NOMO-1 treated with DMSO at 0.1 percent for 48 hours (cell line): ENCODE results near the gene HIGD2A.
A peak's percentile ranks its signal among the peaks of the same experiment; 100 is the strongest.

Experiments used
- DNase-seq: peaks from one replicate; lab custom pipeline; 2025; ENCODE audit not compliant: unreplicated experiment; lab: John Stamatoyannopoulos, UW

HIGD2A gene

GRCh38 chr5:176415240-176415951 is 26.8 kb downstream of the HIGD2A start:
- no peak for DNase-seq

GRCh38 chr5:176415952-176416924 is 27.7 kb downstream of the HIGD2A start, which contains the start of gene CLTB:
Gene CLTB (minus strand): TSS chr5:176416539. CDS start chr5:176416363, 176 bp downstream.
- peak; percentile 85 for DNase-seq

GRCh38 chr5:176416965-176417364 is 28.4 kb downstream of the HIGD2A start:
- DNase-seq, result no peak

- DNase-seq, result no peak
Measured at GRCh38 chr5:176418251-176418650, 29.7 kb downstream of the HIGD2A start.

- no peak for DNase-seq
Measured at GRCh38 chr5:176420086-176420485, 31.5 kb downstream of the HIGD2A start.

- no peak for DNase-seq
Measured at GRCh38 chr5:176420972-176421544, 32.5 kb downstream of the HIGD2A start.

- no peak for DNase-seq
Measured at GRCh38 chr5:176424181-176424580, 35.6 kb downstream of the HIGD2A start.

- no peak for DNase-seq
Measured at GRCh38 chr5:176425138-176425537, 36.6 kb downstream of the HIGD2A start.

- no peak for DNase-seq
Measured at GRCh38 chr5:176425791-176426190, 37.2 kb downstream of the HIGD2A start.

GRCh38 chr5:176426876-176427275 is 38.3 kb downstream of the HIGD2A start:
- DNase-seq, result no peak

GRCh38 chr5:176427971-176428370 is 39.4 kb downstream of the HIGD2A start:
- DNase-seq, result peak; percentile 7

GRCh38 chr5:176429972-176430371 is 41.4 kb downstream of the HIGD2A start:
- DNase-seq, result no peak

GRCh38 chr5:176432707-176433106 is 44.2 kb downstream of the HIGD2A start:
- DNase-seq, result no peak

- DNase-seq, result peak; percentile 51
Measured at GRCh38 chr5:176436656-176437055, 48.1 kb downstream of the HIGD2A start.

GRCh38 chr5:176438959-176439757 is 50.6 kb downstream of the HIGD2A start:
- DNase-seq, result no peak
